GM19468 (cell line): Measurements from ENCODE around the gene FBLIM1.

ENCODE experiments used
- ATAC-seq: cut with Tn5 transposase; IDR thresholded peaks from one replicate; pipeline ENCODE4 v1.9.1; 2021; ENCODE audit warnings: mild to moderate bottlenecking, moderate library complexity, moderate number of reproducible peaks; ENCODE audit not compliant: unreplicated experiment; ENCODE audit errors: extremely low read depth

Gene FBLIM1

GRCh38 chr1:15764269-15764764 is 5.7 kb downstream of the FBLIM1 start:
- ATAC-seq: no peak

DNA sequence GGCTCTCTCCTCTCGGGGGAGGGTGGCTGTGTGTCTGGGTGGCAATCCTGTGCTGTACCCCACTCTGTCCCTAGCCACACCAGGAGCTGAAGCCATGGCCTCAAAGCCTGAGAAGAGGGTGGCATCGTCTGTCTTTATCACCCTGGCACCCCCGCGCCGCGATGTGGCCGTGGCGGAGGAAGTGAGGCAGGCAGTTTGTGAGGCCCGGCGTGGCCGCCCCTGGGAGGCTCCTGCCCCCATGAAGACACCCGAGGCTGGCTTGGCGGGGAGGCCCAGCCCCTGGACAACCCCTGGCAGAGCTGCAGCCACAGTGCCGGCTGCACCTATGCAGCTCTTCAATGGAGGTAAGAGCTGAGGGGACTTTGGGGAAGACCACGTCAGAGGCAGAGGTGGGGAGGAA is 6.3 kb downstream of the FBLIM1 start:
- no peak for ATAC-seq

DNA sequence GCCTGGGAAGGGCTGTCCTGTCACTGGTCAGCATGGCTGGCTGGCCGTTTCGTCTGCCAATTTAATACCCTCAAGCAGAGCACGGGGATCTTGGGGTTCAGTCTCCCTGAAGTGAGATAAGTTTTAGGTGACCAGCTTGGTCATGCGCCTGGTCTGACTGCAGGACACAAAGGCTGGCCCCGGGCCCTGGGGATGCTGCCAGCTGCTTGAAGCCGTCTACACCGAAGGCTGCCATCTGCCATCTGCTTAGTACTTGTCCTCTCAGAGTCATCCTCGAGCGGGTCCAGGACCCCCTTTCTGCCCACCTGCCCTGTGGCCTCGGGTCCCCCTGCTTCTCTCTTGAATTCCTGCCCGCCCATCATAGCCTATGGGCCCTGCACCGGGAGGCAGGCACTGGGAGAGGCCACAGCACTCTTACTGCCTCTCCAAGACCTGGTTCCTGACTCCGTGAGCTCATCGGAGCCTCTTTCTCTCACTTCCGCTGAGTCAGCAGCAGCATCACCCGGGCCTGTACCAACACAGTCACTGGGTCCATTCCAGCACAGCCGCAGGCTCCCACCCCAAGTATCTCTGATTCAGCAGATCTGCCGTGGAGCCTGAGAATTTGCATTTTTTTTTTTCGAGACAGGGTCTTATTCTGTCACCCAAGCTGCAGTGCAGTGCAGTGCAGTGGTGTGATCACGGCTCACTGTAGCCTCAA is 7.0 kb downstream of the FBLIM1 start:
- no peak for ATAC-seq

DNA sequence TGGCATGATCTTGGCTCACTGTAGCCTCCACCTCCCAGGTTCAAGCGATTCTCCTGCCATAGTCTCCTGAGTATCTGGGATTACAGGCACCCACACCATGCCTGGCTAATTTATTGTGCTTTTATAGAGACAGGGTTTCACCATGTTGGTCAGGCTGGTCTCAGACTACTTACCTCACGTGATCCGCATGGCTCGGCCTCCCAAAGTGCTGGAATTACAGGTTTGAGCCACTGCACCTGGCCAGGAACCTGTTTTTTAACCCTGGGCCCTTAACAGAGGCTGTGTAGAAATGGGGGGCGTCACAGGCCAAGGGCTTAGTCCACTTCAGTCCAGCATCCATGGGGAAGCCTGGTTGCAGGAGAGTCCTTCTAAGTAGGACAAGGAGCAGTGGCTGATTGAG is 9.3 kb downstream of the FBLIM1 start:
- ATAC-seq: no peak

DNA sequence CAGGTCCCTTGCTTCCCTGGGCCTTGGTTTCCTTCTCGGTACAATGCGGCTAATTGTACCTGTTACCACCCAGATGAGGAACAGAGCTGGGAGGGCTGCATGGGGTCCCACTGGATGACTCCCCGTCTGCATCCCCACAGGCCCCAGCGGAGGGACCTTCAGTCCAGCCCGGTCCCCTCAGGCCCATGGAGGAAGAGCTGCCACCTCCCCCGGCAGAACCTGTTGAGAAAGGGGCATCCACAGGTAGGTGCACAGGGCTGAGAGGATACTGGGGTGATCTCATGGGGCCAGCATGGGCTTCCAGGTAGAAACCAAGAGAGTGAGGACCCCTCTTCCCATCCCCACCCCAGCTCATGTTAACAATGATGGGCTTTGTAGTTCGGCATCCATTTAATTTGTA is 9.8 kb downstream of the FBLIM1 start:
- no peak for ATAC-seq

DNA sequence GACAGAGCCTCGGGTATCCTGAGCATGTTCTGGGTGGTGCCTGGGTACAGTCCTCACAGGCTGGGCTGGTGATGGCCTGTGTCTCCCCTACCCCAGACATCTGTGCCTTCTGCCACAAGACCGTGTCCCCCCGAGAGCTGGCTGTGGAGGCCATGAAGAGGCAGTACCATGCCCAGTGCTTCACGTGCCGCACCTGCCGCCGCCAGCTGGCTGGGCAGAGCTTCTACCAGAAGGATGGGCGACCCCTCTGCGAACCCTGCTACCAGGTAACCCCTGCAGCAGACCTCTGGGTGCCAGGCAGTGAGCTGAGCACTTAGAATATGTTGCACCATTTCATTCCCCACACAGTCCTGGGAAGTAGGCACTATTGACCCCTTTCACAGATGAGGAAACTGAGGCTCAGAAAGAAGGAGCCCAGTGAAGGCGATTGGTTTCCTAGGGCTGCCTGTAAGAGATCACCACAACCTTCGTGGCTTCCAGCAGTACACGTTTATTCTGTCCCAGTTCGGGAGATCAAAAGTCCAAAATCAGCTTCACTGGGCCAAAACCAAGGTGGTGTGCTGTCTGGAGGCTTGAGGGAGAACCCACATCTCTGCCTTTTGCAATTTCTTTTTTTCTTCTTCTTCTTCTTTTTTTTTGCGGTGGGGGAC is 11.8 kb downstream of the FBLIM1 start:
- ATAC-seq: no peak

DNA sequence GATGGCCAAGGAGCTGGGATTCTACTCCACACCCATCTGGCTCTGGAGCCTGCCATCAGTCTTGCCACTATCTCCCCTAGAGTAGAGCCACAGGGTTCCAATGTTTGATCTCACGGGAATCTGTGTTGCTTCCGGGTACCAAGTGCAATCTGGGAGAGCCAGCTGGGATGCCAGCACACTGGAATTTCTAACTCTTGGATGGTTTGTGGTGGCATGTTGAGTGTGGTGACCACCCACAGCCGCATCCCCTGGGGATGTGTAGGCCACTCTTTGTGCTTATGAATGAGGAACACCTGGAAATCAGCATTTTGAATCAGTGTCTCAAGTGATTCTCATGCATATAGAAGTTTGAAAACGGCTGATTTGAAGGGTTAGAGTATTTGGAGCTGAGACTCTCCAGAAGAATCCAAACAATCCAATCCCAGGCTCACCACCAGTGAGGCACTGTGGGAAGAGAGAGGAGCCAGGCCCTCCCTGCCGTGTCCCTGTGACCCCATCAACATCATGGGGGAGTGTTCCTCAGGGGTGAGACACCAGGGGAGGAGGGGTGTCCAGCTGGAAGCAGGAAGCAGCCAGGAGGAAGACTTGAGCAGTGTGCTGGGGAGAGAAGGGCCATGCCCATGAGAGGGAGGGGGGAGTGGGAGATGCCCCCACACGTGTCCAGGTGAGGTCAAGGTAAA is 13.4 kb downstream of the FBLIM1 start:
- no peak for ATAC-seq

GRCh38 chr1:15775706-15776105 is 17.1 kb downstream of the FBLIM1 start:
- ATAC-seq: no peak

GRCh38 chr1:15777909-15778707 is 19.5 kb downstream of the FBLIM1 start:
- ATAC-seq: no peak

- ATAC-seq: no peak
These were observed 27.1 kb downstream of the FBLIM1 start for GRCh38 chr1:15785683-15786082.

- no peak for ATAC-seq
These were observed 28.0 kb downstream of the FBLIM1 start for GRCh38 chr1:15786581-15786980.

DNA sequence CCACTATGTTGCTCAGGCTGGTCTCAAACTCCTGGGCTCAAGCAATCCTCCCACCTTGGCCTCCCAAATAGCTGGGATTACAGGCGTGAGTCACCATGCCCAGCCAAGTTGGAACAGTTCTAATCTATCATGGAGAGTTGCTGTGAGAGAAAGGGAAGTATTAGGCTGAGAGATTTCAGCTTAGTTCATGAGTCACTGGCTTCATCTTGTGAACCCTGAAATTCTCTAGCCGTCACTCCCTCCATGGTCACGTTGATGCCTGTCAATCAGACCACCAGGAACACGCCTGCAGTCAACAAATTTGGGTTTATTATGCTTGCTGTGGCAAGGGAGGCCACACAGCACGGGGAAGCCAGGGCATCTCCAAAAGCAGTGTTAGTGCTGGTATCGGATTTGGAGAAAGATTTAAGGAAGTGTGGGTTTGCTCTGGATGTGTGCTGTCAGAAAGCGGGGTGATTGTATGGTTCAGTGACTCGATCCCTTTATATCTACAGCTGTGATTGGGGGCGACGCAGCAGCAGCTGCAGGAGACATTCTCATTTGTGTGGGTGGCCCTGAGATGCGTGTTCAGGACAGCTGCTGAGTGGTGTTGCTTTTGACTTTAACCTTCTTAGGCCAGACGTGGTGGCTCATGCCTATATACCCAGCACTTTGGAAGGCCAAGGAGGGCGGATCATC is 30.2 kb downstream of the FBLIM1 start:
- no peak for ATAC-seq

DNA sequence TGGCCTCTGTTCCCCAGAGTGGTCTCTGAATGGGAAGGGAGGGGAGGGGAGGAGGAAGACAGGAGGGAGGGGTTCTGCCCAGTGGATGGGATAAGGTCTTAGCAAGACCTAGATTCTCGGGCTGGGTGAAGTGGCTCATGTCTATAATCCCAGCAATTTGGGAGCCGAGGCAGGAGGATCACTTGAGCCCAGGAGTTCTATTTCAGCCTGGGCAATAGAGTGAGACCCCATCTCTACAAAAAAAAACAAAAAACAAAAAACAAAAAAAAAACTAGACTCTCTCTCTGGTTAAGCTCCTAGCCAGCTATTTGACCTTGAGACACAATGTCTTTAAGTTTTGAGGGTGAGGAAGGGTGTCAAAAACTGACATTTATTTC is 37.5 kb downstream of the FBLIM1 start:
- ATAC-seq: no peak

GRCh38 chr1:15797614-15798390 is 39.2 kb downstream of the FBLIM1 start:
- no peak for ATAC-seq

- ATAC-seq: no peak
These were observed 40.6 kb downstream of the FBLIM1 start for GRCh38 chr1:15799004-15799867.

- ATAC-seq: no peak
These were observed 41.6 kb downstream of the FBLIM1 start for GRCh38 chr1:15799928-15800835.

DNA sequence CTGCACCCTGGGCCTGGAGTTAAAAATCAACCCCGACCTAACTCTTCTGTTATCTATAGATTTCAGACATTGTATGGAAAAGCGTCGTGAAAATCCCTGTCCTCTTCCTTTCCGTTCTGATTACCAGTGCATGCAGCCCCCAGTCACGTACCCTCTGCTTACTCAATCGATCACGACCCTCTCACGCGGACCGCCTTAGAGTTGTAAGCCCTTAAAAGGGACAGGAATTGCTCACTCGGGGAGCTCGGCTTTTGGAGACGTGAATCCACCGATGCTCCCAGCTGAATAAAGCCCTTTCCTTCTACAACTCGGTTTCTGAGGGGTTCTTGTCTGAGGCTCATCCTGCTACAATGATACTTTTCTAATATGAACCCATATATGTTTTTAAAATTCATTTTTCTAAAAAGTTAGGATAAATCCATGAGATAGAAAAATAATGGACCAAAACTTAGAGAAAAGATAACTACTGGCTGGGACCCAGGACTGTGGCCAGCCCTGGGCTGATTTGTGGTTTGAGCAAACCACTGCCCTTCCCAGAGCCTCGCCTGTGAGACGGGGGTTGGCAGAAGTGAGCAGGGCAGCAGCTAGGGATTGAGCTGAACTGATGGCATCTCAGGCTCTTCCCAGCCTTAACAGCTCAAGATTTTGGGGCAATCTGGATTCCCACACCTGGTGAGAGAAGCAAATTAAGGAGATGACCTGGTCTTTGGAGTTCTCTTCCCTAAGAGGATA is 43.8 kb downstream of the FBLIM1 start:
- ATAC-seq: no peak
